Mesenchymal stem cell (in vitro differentiated cells and primary cell): ENCODE measurements around the gene IFRD1.
A peak's percentile ranks its signal among the peaks of the same experiment; 100 is the strongest.

Experiments used
- DNase-seq: peaks from one replicate; pipeline ENCODE4 v3.0.0-alpha.2; 2013
- H2AFZ ChIP-seq: one replicate; pipeline ENCODE4 v1.6.1; 2013; ENCODE audit warnings: low read depth, mild to moderate bottlenecking, control low read depth, inconsistent platforms, low read length, moderate library complexity
- H2AK5ac ChIP-seq: 2 replicates; pipeline ENCODE4 v1.6.1; 2013; ENCODE audit warnings: low read length, moderate library complexity, mild to moderate bottlenecking, inconsistent platforms; ENCODE audit not compliant: severe bottlenecking
- H2BK120ac ChIP-seq: one replicate; pipeline ENCODE4 v1.6.1; 2013; ENCODE audit warnings: low read depth, mild to moderate bottlenecking, inconsistent platforms, low read length, moderate library complexity
- H2BK12ac ChIP-seq, 2 experiments: one replicate each; pipeline ENCODE4 v1.6.1; 2013; ENCODE audit warnings: inconsistent platforms in 2 of 2, low read length in 2 of 2, mild to moderate bottlenecking in 2 of 2, moderate library complexity in 2 of 2, control low read depth in 1 of 2
- H2BK15ac ChIP-seq: one replicate; pipeline ENCODE4 v1.6.1; 2013; ENCODE audit warnings: mild to moderate bottlenecking, low read depth, inconsistent platforms; ENCODE audit not compliant: poor library complexity, severe bottlenecking
- H2BK5ac ChIP-seq: 2 replicates; pipeline ENCODE4 v1.6.1; 2013; ENCODE audit warnings: low read depth, mild to moderate bottlenecking, low read length, control low read depth, inconsistent platforms; ENCODE audit not compliant: poor library complexity, severe bottlenecking
- H3K14ac ChIP-seq, 2 experiments: one replicate each; pipeline ENCODE4 v1.6.1; 2013; ENCODE audit warnings: inconsistent platforms in 2 of 2, low read length in 2 of 2, control low read depth in 1 of 2, mild to moderate bottlenecking in 1 of 2, moderate library complexity in 1 of 2
- H3K18ac ChIP-seq, 2 experiments: one replicate each; pipeline ENCODE4 v1.6.1; 2013; ENCODE audit warnings: inconsistent platforms in 2 of 2, low read length in 2 of 2, control low read depth in 1 of 2, low read depth in 1 of 2, mild to moderate bottlenecking in 1 of 2
- H3K23ac ChIP-seq, 2 experiments: one replicate each; pipeline ENCODE4 v1.6.1; 2013; ENCODE audit warnings: inconsistent platforms in 2 of 2, low read length in 2 of 2, mild to moderate bottlenecking in 2 of 2, moderate library complexity in 2 of 2, control low read depth in 1 of 2
- H3K27ac ChIP-seq: 2 replicates; pipeline ENCODE4 v1.5.1; 2013; ENCODE audit warnings: mild to moderate bottlenecking, moderate library complexity, low read length, control low read depth, inconsistent platforms; ENCODE audit not compliant: poor library complexity, severe bottlenecking
- H3K27me3 ChIP-seq, 2 experiments: 2 replicates each; pipeline versions ENCODE4 v1.6.1 to v1.7.0; 2013; ENCODE audit warnings: low read length in 2 of 2, mild to moderate bottlenecking in 2 of 2, moderate library complexity in 2 of 2, control low read depth in 1 of 2, inconsistent platforms in 1 of 2; ENCODE audit not compliant: control insufficient read depth in 1 of 2, insufficient read depth in 1 of 2
- H3K36me3 ChIP-seq, 2 experiments: 2 replicates each; pipeline versions ENCODE4 v1.6.1 to v1.7.0; 2013; ENCODE audit warnings: low read length in 2 of 2, control low read depth in 1 of 2, inconsistent platforms in 1 of 2, low read depth in 1 of 2, mild to moderate bottlenecking in 1 of 2; ENCODE audit not compliant: insufficient read depth in 2 of 2, control insufficient read depth in 1 of 2
- H3K4ac ChIP-seq, 2 experiments: one replicate each; pipeline ENCODE4 v1.6.1; 2013; ENCODE audit warnings: inconsistent platforms in 2 of 2, low read length in 2 of 2, mild to moderate bottlenecking in 2 of 2, moderate library complexity in 2 of 2, control low read depth in 1 of 2, low read depth in 1 of 2
- H3K4me1 ChIP-seq: 2 replicates; pipeline ENCODE4 v1.6.1; 2013; ENCODE audit warnings: low read depth, low read length, control low read depth; ENCODE audit not compliant: control insufficient read depth, insufficient read depth
- H3K4me2 ChIP-seq: 2 replicates; pipeline ENCODE4 v1.6.1; 2013; ENCODE audit warnings: low read length, mild to moderate bottlenecking, inconsistent platforms; ENCODE audit not compliant: poor library complexity, severe bottlenecking
- H3K4me3 ChIP-seq, 2 experiments: 2 replicates each; pipeline versions ENCODE4 v1.5.1 to v1.7.0; 2013; ENCODE audit warnings: low read length in 2 of 2, mild to moderate bottlenecking in 2 of 2, control low read depth in 1 of 2, low read depth in 1 of 2; ENCODE audit not compliant: insufficient read depth in 1 of 2
- H3K79me1 ChIP-seq: replicated peaks from 2 replicates; pipeline ENCODE4 v1.6.1; 2013; ENCODE audit warnings: mild to moderate bottlenecking, control low read depth, low read length, inconsistent platforms; ENCODE audit not compliant: poor library complexity, severe bottlenecking
- H3K9ac ChIP-seq: 2 replicates; pipeline ENCODE4 v1.7.0; 2013; ENCODE audit warnings: mild to moderate bottlenecking, low read length, moderate library complexity
- H3K9me3 ChIP-seq: 2 replicates; pipeline ENCODE4 v1.7.0; 2013; ENCODE audit warnings: mild to moderate bottlenecking, low read length; ENCODE audit not compliant: control insufficient read depth
- H4K8ac ChIP-seq: one replicate; pipeline ENCODE4 v1.6.1; 2013; ENCODE audit warnings: inconsistent platforms, mild to moderate bottlenecking, low read length, moderate library complexity
- H4K91ac ChIP-seq: one replicate; pipeline ENCODE4 v1.6.1; 2013; ENCODE audit warnings: mild to moderate bottlenecking, low read length, inconsistent platforms
- WGBS: methylation state at CpG from one replicate; pipeline ENCODE4 v1.1.7; 2013; ENCODE audit warnings: mixed read lengths; 5-methylcytosine and 5-hydroxymethylcytosine counted together

The IFRD1 gene

DNA sequence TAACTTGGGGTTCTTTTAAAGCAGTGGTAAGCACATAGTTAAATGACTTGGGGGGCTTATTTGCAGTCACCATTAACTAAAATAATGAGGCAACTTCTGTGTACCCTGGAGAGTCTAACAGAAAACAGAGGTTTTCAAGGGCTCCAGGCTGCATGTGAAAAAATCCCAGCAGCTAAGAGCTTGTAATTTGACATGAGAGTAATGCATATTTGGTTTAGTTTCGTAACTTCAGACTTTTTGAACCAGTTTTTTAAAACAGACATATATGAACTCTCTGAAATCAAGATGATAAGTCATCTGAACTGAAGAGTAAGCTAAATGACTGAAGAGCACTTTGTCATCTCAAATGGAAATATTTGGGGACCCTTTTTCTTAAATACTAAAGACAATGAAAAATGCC is 40.2 kb upstream of the IFRD1 start:
- Histone ChIP-seq H3K79me1 (no peaks in the 10 kb centered on the region), H2AK5ac (no peak overlapping the region), H3K9ac (no peak overlapping the region), H3K23ac (no peak overlapping the region), H3K18ac (no peak overlapping the region), H3K27ac (no peak overlapping the region), H3K14ac (no peak overlapping the region), H2AFZ (no peak overlapping the region), H4K91ac (no peak overlapping the region), H3K9me3 (no peaks in the 10 kb centered on the region), H2BK120ac (no peak overlapping the region), H3K4me3 (no peak overlapping the region), H3K27me3 (no peaks in the 10 kb centered on the region), H3K4me1 (no peaks in the 10 kb centered on the region), H2BK5ac (no peak overlapping the region), H2BK12ac (no peak overlapping the region), H2BK15ac (no peak overlapping the region), H3K4me2 (no peak overlapping the region), H3K36me3 (no peaks in the 10 kb centered on the region), H3K4ac (no peak overlapping the region), H4K8ac (no peak overlapping the region)
- DNase-seq: peak; percentile 54
- no CpG with 5 or more reads among the region's 1 CpG for WGBS

DNA sequence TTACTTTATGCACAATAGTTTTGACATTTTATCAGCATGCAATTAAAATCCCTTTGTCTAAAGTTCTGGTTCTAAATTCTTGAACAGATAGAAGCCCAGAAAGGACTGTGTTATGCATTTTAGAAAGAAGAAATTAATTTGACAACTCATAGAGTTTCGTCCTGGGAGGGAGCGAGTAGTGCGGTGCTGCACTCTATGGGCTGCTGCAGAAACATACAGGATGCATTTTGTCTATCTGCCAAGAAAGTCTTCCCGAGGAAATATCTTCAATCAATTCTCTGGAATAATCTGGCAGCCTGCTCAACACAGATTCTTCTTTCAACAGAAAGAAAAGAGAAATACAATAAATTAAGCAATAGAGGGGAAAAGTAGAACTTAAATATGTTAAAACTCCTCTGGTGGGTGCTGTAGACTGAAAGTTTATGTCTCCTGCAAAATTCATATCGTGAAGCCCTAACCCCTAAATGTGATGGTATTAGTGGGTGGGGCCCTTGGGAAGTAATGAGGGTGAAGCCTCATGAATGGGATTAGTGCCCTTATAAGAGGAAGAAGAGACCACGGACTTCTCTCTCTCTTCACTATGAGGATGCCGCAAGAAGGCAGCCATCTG is 39.0 kb upstream of the IFRD1 start:
- H3K4ac ChIP-seq: no peak overlapping the region
- no peak overlapping the region for H2AK5ac ChIP-seq
- 81% methylated on average over 6 of the region's 7 CpGs for WGBS
- no peak overlapping the region for H3K18ac ChIP-seq
- H2BK120ac ChIP-seq: no peak overlapping the region
- no peak overlapping the region for H2BK5ac ChIP-seq
- H2AFZ ChIP-seq: no peak overlapping the region
- H3K4me2 ChIP-seq: no peak overlapping the region
- DNase-seq: peak; percentile 37
- no peaks in the 10 kb centered on the region for H3K27me3 ChIP-seq
- no peak overlapping the region for H3K27ac ChIP-seq
- no peak overlapping the region for H3K23ac ChIP-seq
- peaks cover 2% of the 10 kb centered on the region for H3K4me1 ChIP-seq
- no peaks in the 10 kb centered on the region for H3K79me1 ChIP-seq
- no peak overlapping the region for H2BK15ac ChIP-seq
- no peak overlapping the region for H3K4me3 ChIP-seq
- no peaks in the 10 kb centered on the region for H3K36me3 ChIP-seq
- H4K8ac ChIP-seq: no peak overlapping the region
- no peak overlapping the region for H3K14ac ChIP-seq
- peak overlapping the region; percentile 44 for H3K9ac ChIP-seq
- no peak overlapping the region for H2BK12ac ChIP-seq
- H4K91ac ChIP-seq: no peak overlapping the region
- H3K9me3 ChIP-seq: no peaks in the 10 kb centered on the region

DNA sequence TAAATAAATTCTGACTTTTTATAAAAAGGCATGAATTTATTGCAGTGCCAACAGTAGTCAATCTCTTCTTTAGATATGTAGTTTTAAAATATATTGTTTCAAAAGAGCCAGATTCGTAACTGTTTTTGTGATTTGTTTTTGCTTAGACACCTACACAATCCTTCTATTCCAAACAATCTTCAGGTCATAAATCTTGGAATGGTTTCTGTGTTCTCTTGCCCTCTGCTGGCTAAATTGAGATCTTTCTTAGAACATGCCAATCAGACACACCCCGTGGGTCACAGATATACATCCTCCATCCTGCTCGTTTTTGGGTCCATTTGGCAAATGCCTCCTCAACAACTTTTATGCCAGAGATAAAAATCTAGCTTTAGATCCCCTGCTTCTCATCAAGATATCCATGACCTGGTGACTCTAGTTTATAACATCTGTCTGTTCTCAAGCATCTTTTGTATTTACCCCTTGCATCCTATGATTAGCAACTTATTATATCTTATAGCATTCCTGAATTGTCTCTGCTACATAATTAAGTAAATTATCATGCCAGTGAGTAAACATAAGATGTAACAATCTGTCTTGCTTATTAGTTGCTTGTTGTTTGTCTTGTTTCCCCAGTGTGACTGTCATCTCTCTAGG is 35.3 kb upstream of the IFRD1 start:
- H2BK15ac ChIP-seq: no peak overlapping the region
- H3K4me3 ChIP-seq: no peak overlapping the region
- no peak overlapping the region for H2AFZ ChIP-seq
- no peak overlapping the region for H3K4me2 ChIP-seq
- H3K27me3 ChIP-seq: no peaks in the 10 kb centered on the region
- no peak overlapping the region for H3K23ac ChIP-seq
- no peaks in the 10 kb centered on the region for H3K79me1 ChIP-seq
- peaks cover 4% of the 10 kb centered on the region for H3K4me1 ChIP-seq
- no peak overlapping the region for H3K18ac ChIP-seq
- WGBS: 11% methylated on average over 3 of the region's 3 CpGs
- no peak overlapping the region for H4K91ac ChIP-seq
- peak; percentile 47 for DNase-seq
- no peak overlapping the region for H2BK5ac ChIP-seq
- no peak overlapping the region for H2BK120ac ChIP-seq
- H3K27ac ChIP-seq: no peak overlapping the region
- no peak overlapping the region for H3K14ac ChIP-seq
- no peak overlapping the region for H3K9ac ChIP-seq
- no peak overlapping the region for H2BK12ac ChIP-seq
- no peaks in the 10 kb centered on the region for H3K36me3 ChIP-seq
- H2AK5ac ChIP-seq: no peak overlapping the region
- H3K9me3 ChIP-seq: no peaks in the 10 kb centered on the region
- H3K4ac ChIP-seq: no peak overlapping the region
- H4K8ac ChIP-seq: no peak overlapping the region

DNA sequence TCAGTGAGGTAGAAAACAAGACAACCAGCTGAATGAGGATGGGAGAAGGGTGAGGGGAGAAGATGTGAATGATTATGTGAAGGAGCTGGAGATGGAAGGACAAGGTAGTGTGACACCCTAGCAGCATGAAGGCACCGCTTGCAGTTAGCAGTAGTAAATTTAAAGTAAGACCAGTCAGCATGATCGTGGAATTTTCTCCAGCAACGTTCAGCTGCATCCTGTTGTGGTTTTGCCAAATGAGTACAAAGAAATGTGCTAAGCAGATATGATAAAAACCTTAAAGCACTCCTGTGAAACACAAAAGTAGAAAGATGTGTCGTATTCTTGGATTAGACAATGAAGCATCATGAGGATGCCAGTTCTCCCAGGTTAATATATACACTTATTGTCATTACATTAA is 34.1 kb upstream of the IFRD1 start:
- Histone ChIP-seq H3K27ac (no peak overlapping the region), H3K4me1 (peaks cover 6% of the 10 kb centered on the region), H3K79me1 (no peaks in the 10 kb centered on the region), H3K36me3 (no peaks in the 10 kb centered on the region), H3K9me3 (no peaks in the 10 kb centered on the region), H3K4me2 (no peak overlapping the region), H2BK15ac (no peak overlapping the region), H3K9ac (no peak overlapping the region), H2BK5ac (no peak overlapping the region), H2BK120ac (no peak overlapping the region), H2AK5ac (no peak overlapping the region), H3K14ac (no peak overlapping the region), H4K8ac (no peak overlapping the region), H3K27me3 (no peaks in the 10 kb centered on the region), H3K4me3 (no peak overlapping the region), H3K4ac (no peak overlapping the region), H4K91ac (no peak overlapping the region), H2BK12ac (no peak overlapping the region), H3K18ac (no peak overlapping the region), H3K23ac (peak overlapping the region in 1 of 2 experiments; percentile 42), H2AFZ (no peak overlapping the region)
- DNase-seq: no peak
- 41% methylated on average over 3 of the region's 4 CpGs for WGBS
